ENCODE data around the gene ADSL. TPM values are rescaled to one million over a fixed set of nuclear protein-coding genes. Genes with fewer than 3 reads are reported as not detected.
A peak's percentile ranks its signal among the peaks of the same experiment; 100 is the strongest.

The ADSL gene
- total RNA-seq, 1 donor from 2014 or later: 217 TPM

GRCh38 chr22:40420341-40421081 is 74.2 kb downstream of the ADSL start:
- DNase-seq: no peak

- no peak for DNase-seq
These were observed 74.7 kb downstream of the ADSL start for GRCh38 chr22:40421082-40421350.

DNA sequence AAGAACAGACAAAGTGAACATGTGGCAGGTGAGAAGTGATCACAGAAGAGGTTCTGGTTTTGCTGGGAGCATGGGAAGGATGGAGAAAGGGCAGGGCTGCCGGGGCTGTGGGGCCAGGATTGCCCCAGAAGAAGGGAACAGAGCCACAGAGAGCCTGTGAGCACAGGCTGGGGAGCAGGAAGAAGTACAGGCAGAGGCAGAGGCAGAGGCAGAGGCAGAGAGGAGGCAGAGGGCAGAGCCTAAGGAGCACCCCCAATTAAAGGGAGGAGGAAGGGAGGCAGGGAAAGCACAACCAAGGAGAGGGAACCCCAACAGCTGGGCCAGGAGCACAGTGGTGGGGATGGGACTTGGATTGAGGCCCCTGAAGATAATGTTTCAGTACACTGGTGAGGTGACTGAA is 75.6 kb downstream of the ADSL start:
- no peak for DNase-seq

- DNase-seq: no peak
These were observed 76.4 kb downstream of the ADSL start for GRCh38 chr22:40422558-40423309.

DNA sequence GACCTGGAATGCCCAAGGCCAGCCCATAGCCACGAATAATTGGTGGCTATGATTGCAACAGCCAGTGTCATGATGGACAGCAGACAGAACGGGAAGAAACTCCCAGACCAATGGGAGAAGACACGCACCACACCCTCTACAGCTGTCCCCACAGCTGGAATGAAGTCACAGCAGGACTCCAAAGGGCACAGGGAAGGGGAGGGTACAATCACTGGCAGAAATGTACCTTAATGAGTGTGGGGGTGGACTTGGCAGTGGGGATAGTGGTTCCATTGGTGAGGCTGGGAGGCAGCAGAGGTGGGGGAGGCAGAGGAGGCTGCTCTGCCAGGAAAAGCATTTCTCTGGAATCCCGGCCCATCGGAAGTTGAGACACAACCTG is 77.0 kb downstream of the ADSL start:
- DNase-seq: no peak

GRCh38 chr22:40423882-40424640 is 77.8 kb downstream of the ADSL start:
- no peak for DNase-seq

DNA sequence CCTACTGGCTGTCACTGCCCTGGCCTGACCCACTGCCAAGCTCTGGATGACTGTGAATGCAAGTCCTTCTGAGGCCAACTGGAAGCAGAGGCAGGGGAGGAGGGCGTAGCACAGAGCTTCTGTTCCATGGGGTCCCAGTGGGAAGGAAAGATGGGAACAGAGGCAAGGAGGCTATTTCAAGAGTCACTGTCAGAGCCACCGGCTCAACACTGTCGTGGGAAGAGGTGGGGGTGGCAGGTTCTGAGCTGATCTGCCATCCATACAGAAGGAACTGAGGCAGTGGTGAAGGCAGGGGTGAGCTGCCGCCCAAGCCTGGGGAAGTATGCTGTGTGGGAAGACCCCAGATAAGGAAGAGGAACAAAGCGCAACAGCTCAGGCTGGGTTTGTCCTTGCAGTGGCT is 78.8 kb downstream of the ADSL start:
- DNase-seq: no peak

DNA sequence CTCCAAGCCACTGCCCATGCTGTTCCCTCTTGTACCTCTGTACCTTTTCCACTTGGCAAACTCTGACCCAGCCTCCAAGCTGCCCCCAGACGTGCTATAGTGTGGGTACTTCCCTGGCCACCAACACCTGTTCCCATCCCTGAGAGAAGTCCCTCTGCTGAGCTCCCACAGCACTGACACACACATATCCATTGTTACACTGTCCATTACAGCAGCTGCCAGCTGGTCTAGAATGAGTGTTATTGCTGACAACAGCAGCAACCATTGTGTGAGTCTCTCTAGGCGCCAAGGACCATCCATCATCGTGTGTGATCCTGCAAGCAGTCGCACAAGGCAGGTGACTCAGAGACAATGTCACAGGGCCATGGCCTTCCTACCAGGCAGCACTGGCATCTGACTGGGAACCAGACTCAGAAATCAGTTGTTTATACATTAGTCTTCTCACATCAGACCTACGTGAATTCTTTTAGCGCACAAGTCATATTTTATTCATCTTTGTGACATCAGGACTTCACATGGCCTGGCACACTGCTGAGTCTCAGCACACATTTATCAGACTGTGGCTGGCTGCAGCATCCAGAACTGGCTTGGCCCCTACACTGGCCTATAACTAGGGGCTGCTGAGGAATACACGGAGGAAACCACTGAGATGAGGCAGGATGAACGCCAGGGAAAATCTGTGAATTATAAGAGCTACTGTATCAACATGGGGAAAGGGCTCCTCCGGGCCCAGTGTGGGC is 80.5 kb downstream of the ADSL start:
- DNase-seq: peak; percentile 67

DNA sequence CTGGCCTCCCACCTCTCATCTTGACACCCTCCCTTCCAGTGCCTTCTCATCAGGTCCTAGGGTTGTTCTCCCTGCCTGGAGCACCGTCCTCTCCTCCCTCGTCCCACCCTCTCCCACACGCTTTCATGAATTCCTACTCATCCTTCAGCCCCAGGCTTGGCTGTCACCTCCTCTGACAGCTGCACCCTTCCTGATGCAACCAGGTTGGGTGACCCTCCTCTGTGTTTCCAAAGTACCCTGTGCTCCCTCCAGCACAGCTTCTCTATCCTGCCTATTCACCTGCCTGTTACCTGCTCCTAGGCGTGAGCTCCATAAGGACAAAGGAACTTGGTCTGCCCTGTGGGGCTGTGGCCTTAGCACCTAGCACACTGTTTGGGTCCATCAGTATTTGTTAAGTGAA is 82.5 kb downstream of the ADSL start:
- DNase-seq: no peak

DNA sequence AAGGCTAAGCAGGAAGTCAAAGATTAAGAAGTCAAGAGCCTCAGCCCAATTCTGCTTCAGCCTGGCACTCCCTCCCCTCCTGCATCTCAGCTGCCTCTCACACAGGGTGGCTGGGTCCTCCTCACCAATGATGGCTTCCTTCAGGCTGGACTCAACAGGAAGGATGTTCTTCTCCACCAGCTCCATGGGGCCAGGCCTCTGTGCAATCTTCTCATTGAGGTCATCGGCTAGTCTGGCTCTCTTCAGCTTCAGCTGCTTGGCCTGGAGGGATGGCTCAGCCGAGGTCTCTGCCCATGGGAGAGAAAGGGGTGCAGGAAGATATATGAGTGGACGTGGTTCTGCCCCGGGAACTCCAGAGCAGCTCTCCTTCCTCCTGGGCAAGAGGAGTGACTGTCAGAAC is 83.2 kb downstream of the ADSL start:
- no peak for DNase-seq

DNA sequence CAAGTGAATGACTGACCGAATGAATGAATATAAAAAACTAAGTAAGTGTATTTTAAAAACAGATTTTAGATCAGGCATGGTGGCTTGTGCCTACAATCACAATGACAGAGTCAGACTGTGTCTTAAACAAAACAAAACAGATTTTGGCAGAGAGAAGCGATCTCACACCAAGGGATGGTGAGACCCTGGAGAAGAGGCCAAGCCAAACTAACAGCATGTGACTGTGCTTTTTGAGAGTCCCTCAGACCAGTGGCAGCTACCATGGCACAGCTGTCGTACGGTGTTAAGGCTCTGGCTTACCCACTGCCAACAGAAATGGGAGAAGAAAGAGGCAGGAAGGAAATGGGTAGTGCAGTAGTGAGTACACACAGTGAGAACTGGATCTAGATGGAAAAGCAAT is 84.7 kb downstream of the ADSL start:
- DNase-seq: no peak

DNA sequence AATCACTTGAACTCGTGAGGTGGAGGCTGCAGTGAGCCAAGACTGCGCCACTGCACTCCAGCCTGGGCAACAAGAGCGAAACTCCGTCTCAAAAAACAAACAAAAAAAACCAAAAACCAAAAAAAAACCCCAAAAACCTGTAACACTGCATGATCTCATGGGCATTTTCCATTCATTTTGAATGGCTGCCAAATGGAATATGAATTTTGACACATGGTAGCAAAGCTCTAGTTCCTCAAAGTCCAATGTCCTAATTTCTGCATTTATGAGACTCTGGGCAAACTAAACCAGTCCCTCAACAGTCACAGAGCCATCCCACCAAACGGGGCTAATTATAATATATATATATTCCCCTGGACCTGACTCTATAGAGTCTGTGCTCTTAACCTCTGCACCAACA is 85.9 kb downstream of the ADSL start:
- no peak for DNase-seq

- no peak for DNase-seq
These were observed 86.3 kb downstream of the ADSL start for GRCh38 chr22:40432625-40433024.

GRCh38 chr22:40433416-40434090 is 87.3 kb downstream of the ADSL start:
- DNase-seq: no peak

- DNase-seq: no peak
These were observed 87.8 kb downstream of the ADSL start for GRCh38 chr22:40434106-40434505.

DNA sequence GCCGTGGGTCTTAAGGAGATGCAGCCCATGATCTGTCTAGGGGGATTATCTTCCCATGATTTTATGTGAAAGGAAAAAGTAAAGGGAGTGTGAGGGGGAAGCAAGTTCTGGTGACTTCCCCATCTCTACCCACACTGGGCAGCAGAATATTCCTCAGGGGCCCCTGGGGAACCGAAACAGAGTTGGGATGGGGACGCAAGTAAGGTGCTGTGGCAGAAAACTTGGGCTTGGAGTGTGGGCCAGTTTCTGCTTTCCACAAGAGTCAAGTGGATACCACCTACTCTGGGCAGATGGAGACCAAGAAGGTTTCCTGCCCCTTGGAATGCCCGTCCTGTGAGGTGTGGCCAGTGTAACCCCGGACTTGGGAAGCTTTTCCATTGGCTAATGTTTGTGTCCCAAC is 88.4 kb downstream of the ADSL start:
- no peak for DNase-seq

DNA sequence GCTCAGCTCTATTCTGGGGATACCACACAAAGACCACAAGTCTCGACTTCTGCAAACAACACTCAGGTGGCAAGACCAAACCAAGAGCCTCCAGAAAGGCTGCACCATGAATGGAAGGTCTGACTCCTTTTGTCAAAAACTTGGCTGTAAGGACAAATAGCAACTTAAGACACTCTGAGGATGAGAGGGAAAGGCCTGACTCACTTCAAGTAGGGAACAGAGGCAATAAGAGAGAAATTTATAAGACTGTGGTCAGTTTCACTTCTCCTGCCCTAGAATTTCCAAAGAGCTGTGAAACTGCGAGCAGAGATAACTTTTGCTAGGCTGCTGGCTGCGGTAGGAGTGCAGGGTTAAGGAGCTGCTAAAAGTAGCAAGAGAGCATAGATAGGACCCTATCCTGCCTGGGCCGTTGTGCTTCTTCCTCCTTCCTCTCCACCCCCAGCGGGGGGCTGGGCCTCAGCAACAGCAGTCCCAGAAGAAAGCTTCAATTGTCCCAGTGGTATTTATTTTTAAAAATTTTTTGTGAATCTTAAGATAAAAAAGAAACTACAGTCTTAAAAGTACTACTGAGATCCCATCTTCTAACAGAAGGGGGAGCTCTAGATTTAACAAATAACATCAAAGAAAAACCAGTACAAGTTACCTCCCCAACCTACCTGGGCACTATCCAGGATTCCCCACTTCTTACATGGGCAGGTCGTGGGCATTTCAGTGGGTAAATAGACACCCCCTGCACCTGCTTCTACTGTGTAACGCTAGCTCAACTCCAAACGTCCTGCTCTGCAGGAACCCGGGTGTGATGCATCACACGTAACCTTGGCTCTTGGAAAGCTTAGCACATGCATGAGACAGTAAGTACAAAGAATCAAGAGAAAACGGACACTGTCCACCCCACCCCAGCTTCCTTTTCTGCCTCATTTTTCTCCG is 90.5 kb downstream of the ADSL start:
- peak; percentile 74 for DNase-seq
